GM18520 (cell line): ENCODE data around the gene SEZ6L2.
"Not testable (repeated sequence)": the region's sequence is repeated elsewhere in the genome, so short reads cannot be mapped to it uniquely, and the experiment has no call there.

Source experiments
- ATAC-seq: cut with Tn5 transposase; IDR thresholded peaks from one replicate; pipeline ENCODE4 v1.9.1; 2021; ENCODE audit not compliant: unreplicated experiment

SEZ6L2 gene

DNA sequence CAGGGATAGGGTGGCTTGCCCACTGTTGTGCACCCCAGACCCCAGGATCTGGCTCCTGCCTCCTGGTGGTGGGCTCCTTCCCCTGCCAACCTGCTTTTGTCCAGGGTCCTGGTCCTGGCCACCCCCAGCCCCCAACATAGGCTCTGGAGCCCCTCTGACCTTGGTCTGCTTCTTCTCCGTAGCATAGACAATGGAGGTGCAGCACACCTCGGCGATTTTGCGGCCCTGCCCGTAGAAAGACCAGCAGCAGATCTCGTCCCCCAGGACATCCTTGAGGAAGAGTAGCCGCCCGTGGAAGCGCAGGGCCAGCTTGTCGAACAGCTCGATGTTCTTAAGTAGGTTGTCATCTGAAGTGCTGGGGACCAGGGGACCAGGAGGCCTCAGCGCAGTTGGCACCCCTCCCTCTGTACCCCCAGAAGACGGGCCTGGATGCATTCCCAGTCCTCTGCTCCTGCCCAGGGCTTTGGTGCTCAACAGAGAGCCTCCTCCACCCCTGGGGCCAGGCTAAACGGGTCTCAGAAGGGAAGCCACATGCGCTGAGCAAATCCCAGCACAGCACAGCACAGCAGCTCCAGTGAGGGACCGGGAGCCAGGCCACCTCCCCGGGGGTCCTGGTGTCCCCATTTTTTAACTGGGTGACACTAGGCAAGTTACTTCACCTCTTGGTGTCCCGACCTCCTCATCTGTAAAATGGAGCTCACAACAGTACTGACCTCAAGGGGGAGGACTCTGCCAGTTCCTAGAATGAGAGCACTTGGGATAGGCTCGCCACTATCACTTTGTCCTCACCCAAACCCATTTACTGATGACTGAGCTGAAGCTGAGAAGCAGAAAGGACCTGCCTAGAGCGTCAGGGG lies 11.7 kb upstream of the SEZ6L2 start:
- no peak for ATAC-seq

DNA sequence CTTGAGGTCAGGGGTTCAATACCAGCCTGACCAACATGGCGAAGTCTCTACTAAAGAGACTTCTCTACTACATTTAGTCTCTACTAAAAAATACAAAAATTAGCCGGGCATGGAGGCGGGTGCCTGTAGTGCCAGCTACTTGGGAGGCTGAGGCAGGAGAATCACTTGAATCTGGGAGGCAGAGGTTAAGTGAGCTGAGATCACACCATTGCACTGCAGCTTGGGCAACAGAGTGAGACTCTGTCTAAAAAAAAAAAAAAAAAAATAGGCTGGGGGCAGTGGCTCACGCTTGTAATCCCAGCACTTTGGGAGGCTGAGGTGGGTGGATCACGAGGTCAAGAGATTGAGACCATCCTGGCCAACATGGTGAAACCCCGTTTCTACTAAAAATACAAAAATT lies 10.5 kb upstream of the SEZ6L2 start:
- ATAC-seq = not testable (repeated sequence)

DNA sequence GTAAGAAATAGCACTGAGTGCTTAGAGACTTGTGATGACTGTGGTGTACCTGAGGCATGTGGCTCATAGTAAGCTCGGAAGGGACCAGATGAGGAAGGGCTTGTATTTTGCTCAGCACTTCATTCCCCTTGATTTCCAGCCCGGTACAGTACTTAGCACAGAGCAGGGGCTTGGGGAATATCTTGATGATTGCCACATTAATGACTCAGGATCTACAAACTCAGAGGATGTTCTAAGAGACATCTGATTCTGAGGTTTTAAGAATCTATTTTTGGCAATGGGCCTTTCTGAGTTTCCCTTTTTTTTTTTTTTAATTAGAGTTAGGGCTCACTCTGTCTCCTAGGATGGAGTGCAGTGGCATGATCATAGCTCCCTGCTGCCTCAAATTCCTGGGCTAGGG lies 10.0 kb upstream of the SEZ6L2 start:
- ATAC-seq = no peak

DNA sequence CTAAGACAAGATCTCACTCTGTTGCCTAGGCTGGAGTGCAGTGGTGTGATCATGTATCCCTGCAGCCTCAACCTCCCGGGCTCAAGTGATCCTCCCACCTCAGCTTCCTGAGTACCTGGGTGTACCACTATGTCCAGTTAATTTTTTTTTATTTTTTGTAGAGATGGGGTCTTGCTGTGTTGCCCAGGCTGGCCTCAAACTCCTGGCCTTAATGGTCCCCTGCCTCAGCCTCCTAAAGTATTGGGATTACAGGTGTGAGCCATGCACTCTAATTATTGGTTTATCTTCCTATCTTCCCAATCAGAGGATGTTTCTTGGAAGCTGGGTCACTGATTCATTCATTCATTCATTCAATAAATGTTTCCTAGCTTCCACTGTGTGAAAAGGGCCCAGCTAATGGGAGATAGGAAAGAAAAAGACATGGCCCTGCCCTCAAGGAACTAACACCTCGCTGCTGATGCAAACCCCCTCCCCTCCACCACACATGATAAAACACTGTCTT lies 9.4 kb upstream of the SEZ6L2 start:
- no peak for ATAC-seq

GRCh38 chr16:29907973-29908372 lies 8.6 kb upstream of the SEZ6L2 start:
- no peak for ATAC-seq

GRCh38 chr16:29906520-29907244 lies 7.3 kb upstream of the SEZ6L2 start:
- ATAC-seq = no peak

- ATAC-seq = no peak
These were observed 6.3 kb upstream of the SEZ6L2 start for GRCh38 chr16:29905668-29906067.

DNA sequence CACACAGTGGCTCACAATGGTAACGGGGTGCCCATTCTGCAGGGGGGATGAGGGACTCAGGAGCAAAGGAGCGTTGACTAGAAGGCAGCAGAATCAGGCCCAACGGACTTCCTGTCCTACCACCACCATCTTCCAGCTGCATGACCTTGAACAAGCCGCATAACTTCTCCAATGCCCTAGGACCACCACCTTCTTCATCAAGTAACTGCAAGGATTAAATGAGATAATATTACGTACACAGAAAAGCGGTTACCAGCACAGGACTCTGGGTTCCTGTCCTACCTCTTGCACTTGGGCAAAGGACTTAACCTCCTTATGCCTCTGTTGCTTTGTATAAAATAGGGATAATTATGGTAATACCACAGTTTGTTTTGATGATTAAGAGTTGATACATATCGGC lies 5.6 kb upstream of the SEZ6L2 start:
- no peak for ATAC-seq

GRCh38 chr16:29903590-29903989 lies 4.2 kb upstream of the SEZ6L2 start:
- ATAC-seq = no peak

DNA sequence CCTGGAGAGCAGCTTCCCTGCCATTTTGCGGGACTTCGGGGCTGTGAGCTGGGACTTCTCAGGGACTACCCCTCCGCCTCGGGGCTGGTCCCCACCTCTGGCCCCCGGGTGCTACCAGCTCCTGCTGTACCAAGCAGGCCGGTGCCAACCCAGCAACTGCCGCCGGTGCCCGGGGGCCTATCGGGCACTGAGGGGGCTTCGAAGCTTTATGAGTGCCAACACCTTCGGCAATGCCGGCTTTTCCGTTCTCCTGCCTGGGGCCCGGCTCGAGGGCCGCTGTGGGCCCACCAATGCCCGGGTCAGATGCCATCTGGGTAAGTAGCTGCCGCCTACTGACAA lies 2.2 kb upstream of the SEZ6L2 start:
- ATAC-seq = no peak

DNA sequence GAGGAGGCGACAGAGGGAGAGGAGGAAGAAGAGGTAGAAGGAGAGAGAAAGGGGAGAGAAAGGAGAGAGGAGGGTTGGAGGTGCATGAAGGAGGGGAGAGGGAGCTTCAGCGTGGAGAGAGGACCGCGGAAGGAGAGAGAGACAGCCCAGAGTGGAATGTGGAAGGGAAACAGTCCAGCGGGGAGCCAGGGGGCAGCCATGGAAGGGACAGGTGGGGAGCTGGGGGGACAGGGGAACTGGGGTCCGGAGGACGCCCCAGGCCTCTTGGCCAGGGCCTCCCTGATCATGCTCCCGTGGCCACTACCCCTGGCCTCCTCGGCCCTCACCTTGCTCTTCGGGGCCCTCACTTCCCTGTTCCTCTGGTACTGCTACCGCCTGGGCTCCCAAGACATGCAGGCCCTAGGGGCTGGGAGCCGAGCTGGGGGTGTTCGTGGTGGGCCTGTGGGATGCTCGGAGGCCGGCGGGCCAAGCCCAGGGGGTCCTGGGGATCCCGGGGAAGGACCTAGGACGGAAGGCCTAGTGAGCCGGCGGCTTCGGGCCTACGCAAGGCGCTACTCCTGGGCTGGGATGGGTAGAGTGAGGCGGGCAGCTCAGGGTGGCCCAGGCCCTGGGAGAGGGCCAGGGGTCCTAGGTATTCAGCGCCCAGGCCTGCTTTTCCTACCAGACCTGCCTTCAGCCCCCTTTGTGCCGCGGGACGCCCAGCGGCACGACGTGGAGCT lies 1.7 kb upstream of the SEZ6L2 start:
- ATAC-seq = no peak

- ATAC-seq = peak; percentile 55
These were observed 945 bp upstream of the SEZ6L2 start, which contains the start of gene ASPHD1 for GRCh38 chr16:29900102-29900887. Gene ASPHD1 (plus strand): TSS chr16:29900488. CDS start chr16:29900972, 484 bp downstream.

GRCh38 chr16:29898804-29899515 lies 390 bp downstream of the SEZ6L2 start:
- ATAC-seq = no peak

GRCh38 chr16:29898135-29898803 lies 1.1 kb downstream of the SEZ6L2 start:
- no peak for ATAC-seq

DNA sequence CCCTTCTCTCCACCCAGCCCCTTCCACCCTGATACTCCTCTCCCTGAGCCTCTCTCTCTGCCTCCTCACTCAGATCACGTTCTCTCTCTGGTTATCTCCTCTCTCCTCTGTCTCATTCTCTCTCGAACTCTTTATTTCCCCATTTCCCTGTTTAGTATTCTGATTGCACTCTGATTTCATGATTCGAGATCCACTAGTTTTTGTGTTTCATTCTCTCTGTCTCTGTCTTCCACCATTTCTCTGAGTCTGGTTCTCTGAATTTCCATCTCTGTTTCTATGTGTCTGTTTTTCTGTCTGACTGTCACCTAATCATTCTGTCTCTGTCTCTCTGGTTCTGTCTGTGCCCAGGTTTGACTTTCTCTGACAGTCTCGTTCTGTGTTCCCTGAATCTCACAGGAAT lies 2.0 kb downstream of the SEZ6L2 start:
- no peak for ATAC-seq

GRCh38 chr16:29896841-29897240 lies 2.5 kb downstream of the SEZ6L2 start:
- no peak for ATAC-seq

DNA sequence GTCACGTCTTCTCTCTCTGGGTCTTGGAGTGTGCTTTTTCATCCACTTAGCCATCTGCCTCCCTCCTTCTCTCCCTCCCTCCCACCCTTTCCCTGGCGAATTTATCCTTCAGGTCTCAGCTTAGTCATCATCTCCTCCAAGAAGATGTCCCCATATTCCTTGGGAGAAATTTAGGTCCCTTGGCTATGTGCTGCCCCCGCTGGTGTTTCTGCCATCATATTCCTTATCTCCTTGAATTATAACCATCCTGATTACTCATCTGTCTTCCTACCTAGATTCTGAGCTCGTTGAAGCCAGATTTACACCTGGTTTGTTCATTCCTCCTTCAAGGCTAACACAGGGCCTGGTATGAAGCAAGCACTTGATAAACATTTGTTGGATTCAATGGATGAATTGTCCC lies 5.0 kb downstream of the SEZ6L2 start:
- no peak for ATAC-seq

- ATAC-seq = no peak
These were observed 5.8 kb downstream of the SEZ6L2 start for GRCh38 chr16:29893553-29893952.

- no peak for ATAC-seq
These were observed 6.9 kb downstream of the SEZ6L2 start for GRCh38 chr16:29892458-29892813.
